Adrenal gland (tissue), 5 donors: ENCODE measurements around the gene PPP1R14C.

Experiments
- POLR2A ChIP-seq, 2 donors: fragments of 450-650 bp; IDR thresholded peaks; one replicate each; pipeline ENCODE4 v1.6.1; 2017; ENCODE audit warnings: antibody characterized with exemption in 2 of 2, mild to moderate bottlenecking in 2 of 2, moderate library complexity in 1 of 2
- TF ChIP-seq, protein P1 (sequence below), 6 experiments: fragments of 450-650 bp in 4 of 6; fragments of 200-600 bp in 2 of 6; sonication (generic) in 1 of 6; IDR thresholded peaks; 1 replicate in 5 of 6; 2 replicates in 1 of 6; pipeline versions ENCODE4 v1.5.1 to v1.8.0; 2016 to 2021; ENCODE audit warnings: antibody characterized with exemption in 6 of 6, mild to moderate bottlenecking in 2 of 6, moderate library complexity in 1 of 6
- donor health status: DM: no; HTN: no; CAD: no.

DNA sequence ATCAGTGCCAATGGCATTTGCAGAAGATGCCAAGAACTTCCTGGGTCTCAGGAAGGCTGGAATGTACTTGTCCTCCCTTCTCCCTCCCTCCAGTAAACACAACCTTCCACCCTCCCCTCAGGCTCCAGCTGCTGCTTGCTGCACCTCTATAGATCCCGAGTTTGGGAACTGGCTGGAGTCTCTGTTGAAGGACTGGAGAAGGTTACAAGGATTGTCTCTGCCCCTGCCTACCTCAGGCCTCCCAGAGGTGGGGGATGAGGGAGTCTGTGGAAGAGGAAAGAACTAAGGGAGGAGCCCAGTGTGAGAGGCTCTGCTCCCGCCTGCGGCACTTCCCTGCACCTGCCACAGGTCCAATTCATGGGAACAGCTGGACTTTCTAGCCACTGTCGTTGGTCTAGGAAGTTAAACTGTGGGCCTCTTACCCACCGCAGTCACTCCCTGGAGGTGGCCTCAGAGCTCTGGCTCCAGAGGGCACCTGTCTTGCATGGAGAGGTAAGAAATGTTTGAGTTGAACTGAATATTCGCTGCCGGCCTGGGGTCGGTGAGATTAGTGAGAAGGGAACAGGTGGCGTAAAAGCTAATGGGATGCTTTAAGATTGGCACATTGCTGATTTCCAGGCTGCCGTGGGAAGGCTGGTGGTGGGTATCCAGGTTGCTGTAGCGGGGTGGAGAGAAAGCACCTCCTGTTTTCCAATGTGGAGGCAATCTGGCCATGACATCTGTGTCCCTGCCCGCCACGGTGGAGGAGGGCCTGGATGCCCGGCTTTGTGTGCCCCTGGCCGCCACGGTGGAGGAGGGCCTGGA, 54.3 kb downstream of the PPP1R14C start:
- TF ChIP-seq, protein P1, sequence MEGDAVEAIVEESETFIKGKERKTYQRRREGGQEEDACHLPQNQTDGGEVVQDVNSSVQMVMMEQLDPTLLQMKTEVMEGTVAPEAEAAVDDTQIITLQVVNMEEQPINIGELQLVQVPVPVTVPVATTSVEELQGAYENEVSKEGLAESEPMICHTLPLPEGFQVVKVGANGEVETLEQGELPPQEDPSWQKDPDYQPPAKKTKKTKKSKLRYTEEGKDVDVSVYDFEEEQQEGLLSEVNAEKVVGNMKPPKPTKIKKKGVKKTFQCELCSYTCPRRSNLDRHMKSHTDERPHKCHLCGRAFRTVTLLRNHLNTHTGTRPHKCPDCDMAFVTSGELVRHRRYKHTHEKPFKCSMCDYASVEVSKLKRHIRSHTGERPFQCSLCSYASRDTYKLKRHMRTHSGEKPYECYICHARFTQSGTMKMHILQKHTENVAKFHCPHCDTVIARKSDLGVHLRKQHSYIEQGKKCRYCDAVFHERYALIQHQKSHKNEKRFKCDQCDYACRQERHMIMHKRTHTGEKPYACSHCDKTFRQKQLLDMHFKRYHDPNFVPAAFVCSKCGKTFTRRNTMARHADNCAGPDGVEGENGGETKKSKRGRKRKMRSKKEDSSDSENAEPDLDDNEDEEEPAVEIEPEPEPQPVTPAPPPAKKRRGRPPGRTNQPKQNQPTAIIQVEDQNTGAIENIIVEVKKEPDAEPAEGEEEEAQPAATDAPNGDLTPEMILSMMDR (IDR thresholded peaks at IDR 0.05), result no peak
- no peak for TF ChIP-seq POLR2A (IDR thresholded peaks at IDR 0.05)
